Skeletal muscle tissue (tissue), 4 donors: ENCODE data around the gene IFNA5. TPM values are rescaled to one million over a fixed set of nuclear protein-coding genes. Genes with fewer than 3 reads are reported as not detected.

Experiments
- H3K27ac ChIP-seq: one replicate; pipeline ENCODE4 v1.7.0; 2013; ENCODE audit warnings: mild to moderate bottlenecking, low read depth, low read length, inconsistent platforms
- H3K27me3 ChIP-seq, 3 donors: one replicate each; pipeline ENCODE4 v1.7.0; 2013; ENCODE audit warnings: low read length in 3 of 3; ENCODE audit not compliant: control insufficient read depth in 3 of 3, insufficient read depth in 3 of 3
- H3K36me3 ChIP-seq, 3 donors: one replicate each; pipeline ENCODE4 v1.7.0; 2013; ENCODE audit warnings: low read length in 3 of 3; ENCODE audit not compliant: control insufficient read depth in 3 of 3, insufficient read depth in 3 of 3
- H3K4me1 ChIP-seq, 3 donors: one replicate each; pipeline ENCODE4 v1.7.0; 2013; ENCODE audit warnings: low read length in 3 of 3, mild to moderate bottlenecking in 3 of 3; ENCODE audit not compliant: control insufficient read depth in 3 of 3, insufficient read depth in 3 of 3
- H3K4me3 ChIP-seq, 3 donors: one replicate each; pipeline ENCODE4 v1.7.0; 2013; ENCODE audit warnings: low read length in 3 of 3
- H3K9ac ChIP-seq, 3 donors: one replicate each; pipeline ENCODE4 v1.7.0; 2013; ENCODE audit warnings: low read length in 3 of 3, mild to moderate bottlenecking in 3 of 3, moderate library complexity in 2 of 3, low read depth in 1 of 3
- H3K9me3 ChIP-seq, 3 donors: one replicate each; pipeline ENCODE4 v1.7.0; 2013; ENCODE audit warnings: low read length in 3 of 3; ENCODE audit not compliant: control insufficient read depth in 3 of 3
- total RNA-seq: library from RNA; depleted of rRNA; stranded (reverse); fragments of >200 nt; gene quantifications from one replicate; pipeline ENCODE4 v1.2.3, GENCODE V29; 2014
- donor health status: Osteomylitis.

Gene IFNA5
- total RNA-seq, 1 donor from 2014 or later: not detected

- Histone ChIP-seq H3K9me3 (no peaks in the 10 kb centered on the region), H3K27ac (no peak overlapping the region), H3K4me3 (no peak overlapping the region), H3K27me3 (no peaks in the 10 kb centered on the region), H3K9ac (no peak overlapping the region), H3K36me3 (no peaks in the 10 kb centered on the region), H3K4me1 (no peaks in the 10 kb centered on the region)
Observed at GRCh38 chr9:21294904-21295538, 10.1 kb downstream of the IFNA5 start.

- no peaks in the 10 kb centered on the region for H3K27me3 ChIP-seq
- no peaks in the 10 kb centered on the region for H3K4me1 ChIP-seq
- no peak overlapping the region for H3K4me3 ChIP-seq
- H3K9me3 ChIP-seq: no peaks in the 10 kb centered on the region
- H3K9ac ChIP-seq: no peak overlapping the region
- no peak overlapping the region for H3K27ac ChIP-seq
- no peaks in the 10 kb centered on the region for H3K36me3 ChIP-seq
Observed at GRCh38 chr9:21294364-21294774, 10.7 kb downstream of the IFNA5 start.

GRCh38 chr9:21289848-21290247 lies 15.3 kb downstream of the IFNA5 start:
- no peaks in the 10 kb centered on the region for H3K27me3 ChIP-seq
- H3K9me3 ChIP-seq: no peaks in the 10 kb centered on the region
- H3K36me3 ChIP-seq: no peaks in the 10 kb centered on the region
- no peaks in the 10 kb centered on the region for H3K4me1 ChIP-seq
- H3K9ac ChIP-seq: no peak overlapping the region
- no peak overlapping the region for H3K27ac ChIP-seq
- H3K4me3 ChIP-seq: no peak overlapping the region

- Histone ChIP-seq H3K4me3 (no peak overlapping the region), H3K27ac (no peak overlapping the region), H3K9ac (no peak overlapping the region), H3K9me3 (no peaks in the 10 kb centered on the region), H3K4me1 (no peaks in the 10 kb centered on the region), H3K36me3 (no peaks in the 10 kb centered on the region), H3K27me3 (no peaks in the 10 kb centered on the region)
Observed at GRCh38 chr9:21287280-21287679, 17.8 kb downstream of the IFNA5 start.

GRCh38 chr9:21286659-21287058 lies 18.5 kb downstream of the IFNA5 start:
- no peak overlapping the region for H3K27ac ChIP-seq
- H3K27me3 ChIP-seq: no peaks in the 10 kb centered on the region
- no peak overlapping the region for H3K9ac ChIP-seq
- no peak overlapping the region for H3K4me3 ChIP-seq
- H3K9me3 ChIP-seq: no peaks in the 10 kb centered on the region
- H3K36me3 ChIP-seq: no peaks in the 10 kb centered on the region
- no peaks in the 10 kb centered on the region for H3K4me1 ChIP-seq

- no peaks in the 10 kb centered on the region for H3K27me3 ChIP-seq
- no peak overlapping the region for H3K4me3 ChIP-seq
- no peaks in the 10 kb centered on the region for H3K36me3 ChIP-seq
- H3K9ac ChIP-seq: no peak overlapping the region
- H3K27ac ChIP-seq: no peak overlapping the region
- no peaks in the 10 kb centered on the region for H3K4me1 ChIP-seq
- no peaks in the 10 kb centered on the region for H3K9me3 ChIP-seq
Observed at GRCh38 chr9:21286099-21286498, 19.0 kb downstream of the IFNA5 start.

GRCh38 chr9:21281275-21281674 lies 23.8 kb downstream of the IFNA5 start:
- H3K4me1 ChIP-seq: no peaks in the 10 kb centered on the region
- no peak overlapping the region for H3K27ac ChIP-seq
- H3K9ac ChIP-seq: no peak overlapping the region
- no peaks in the 10 kb centered on the region for H3K9me3 ChIP-seq
- no peaks in the 10 kb centered on the region for H3K27me3 ChIP-seq
- H3K36me3 ChIP-seq: no peaks in the 10 kb centered on the region
- H3K4me3 ChIP-seq: no peak overlapping the region

- Histone ChIP-seq H3K27me3 (no peaks in the 10 kb centered on the region), H3K36me3 (no peaks in the 10 kb centered on the region), H3K9ac (no peak overlapping the region), H3K9me3 (no peaks in the 10 kb centered on the region), H3K4me3 (no peak overlapping the region), H3K4me1 (no peaks in the 10 kb centered on the region), H3K27ac (no peak overlapping the region)
Observed at GRCh38 chr9:21268347-21268657, 36.8 kb downstream of the IFNA5 start.

- H3K4me1 ChIP-seq: no peaks in the 10 kb centered on the region
- no peaks in the 10 kb centered on the region for H3K27me3 ChIP-seq
- no peaks in the 10 kb centered on the region for H3K9me3 ChIP-seq
- no peak overlapping the region for H3K27ac ChIP-seq
- no peak overlapping the region for H3K4me3 ChIP-seq
- no peak overlapping the region for H3K9ac ChIP-seq
- H3K36me3 ChIP-seq: no peaks in the 10 kb centered on the region
Observed at GRCh38 chr9:21267485-21268346, 37.4 kb downstream of the IFNA5 start.

- H3K27ac ChIP-seq: no peak overlapping the region
- H3K27me3 ChIP-seq: no peaks in the 10 kb centered on the region
- H3K4me1 ChIP-seq: no peaks in the 10 kb centered on the region
- no peaks in the 10 kb centered on the region for H3K9me3 ChIP-seq
- H3K36me3 ChIP-seq: no peaks in the 10 kb centered on the region
- no peak overlapping the region for H3K9ac ChIP-seq
- H3K4me3 ChIP-seq: no peak overlapping the region
Observed at GRCh38 chr9:21266733-21267484, 38.2 kb downstream of the IFNA5 start.
